A673 (cell line): Measurements from ENCODE around the gene CCL7. TPM values are rescaled to one million over a fixed set of nuclear protein-coding genes. Genes with fewer than 3 reads are reported as not detected.

Experiments
- Bru-seq: library from RNA; stranded (reverse); fragments of 400-500 nt; gene quantifications from one replicate; lab custom pipeline; 2021; lab: Mats Ljungman, UMichigan
- BruChase-seq, 2 experiments: library from RNA; stranded (reverse); fragments of 400-500 nt; gene quantifications; one replicate each; lab custom pipeline; 2021; lab: Mats Ljungman, UMichigan
- BruUV-seq: library from RNA; stranded (reverse); fragments of 400-500 nt; replicated peaks from 2 replicates; lab custom pipeline; 2021; lab: Mats Ljungman, UMichigan
- CTCF ChIA-PET: fragments of 300-600 bp; sonication (Branson Sonifier 250); formaldehyde crosslinking; loops from one replicate; lab custom pipeline; 2022; ENCODE audit warnings: antibody characterized with exemption; lab: Charles Lee
- POLR2A ChIA-PET: fragments of 300-600 bp; sonication (Branson Sonifier 250); formaldehyde crosslinking; loops from one replicate; lab custom pipeline; 2022; ENCODE audit warnings: antibody characterized with exemption; ENCODE audit not compliant: low non-redundant PET; lab: Charles Lee
- DNase-seq: peaks from one replicate; pipeline ENCODE4 v3.0.0-alpha.2; 2015; ENCODE audit warnings: low spot score
- H3K27ac ChIP-seq: fragments of 200-600 bp; sonication (generic); 2 replicates; pipeline ENCODE4 v1.5.1; 2016; ENCODE audit warnings: mixed run types, low read depth, mild to moderate bottlenecking, mixed read lengths, antibody characterized with exemption, low read length; ENCODE audit not compliant: poor library complexity, severe bottlenecking
- H3K27me3 ChIP-seq: fragments of 200-600 bp; sonication (generic); replicated peaks from 2 replicates; pipeline ENCODE4 v1.6.1; 2017; ENCODE audit warnings: mixed run types, low read depth, mild to moderate bottlenecking, mixed read lengths, antibody characterized with exemption, low read length; ENCODE audit not compliant: insufficient read depth, poor library complexity
- H3K36me3 ChIP-seq: fragments of 200-600 bp; sonication (generic); 2 replicates; pipeline ENCODE4 v1.6.1; 2016; ENCODE audit warnings: mixed run types, mild to moderate bottlenecking, mixed read lengths, antibody characterized with exemption, low read length; ENCODE audit not compliant: insufficient read depth, poor library complexity, severe bottlenecking
- H3K4me1 ChIP-seq: fragments of 200-600 bp; sonication (generic); 2 replicates; pipeline ENCODE4 v1.6.1; 2017; ENCODE audit warnings: mixed run types, mild to moderate bottlenecking, mixed read lengths, antibody characterized with exemption, low read length; ENCODE audit not compliant: insufficient read depth, poor library complexity, severe bottlenecking
- H3K4me3 ChIP-seq: fragments of 200-600 bp; sonication (generic); 2 replicates; pipeline ENCODE4 v1.5.1; 2016; ENCODE audit warnings: low read depth, mixed run types, mild to moderate bottlenecking, mixed read lengths, low read length; ENCODE audit not compliant: poor library complexity, severe bottlenecking
- H3K9me3 ChIP-seq: fragments of 200-600 bp; sonication (generic); 2 replicates; pipeline ENCODE4 v1.6.1; 2016; ENCODE audit warnings: mixed run types, low read depth, mild to moderate bottlenecking, mixed read lengths, antibody characterized with exemption, low read length; ENCODE audit not compliant: poor library complexity, severe bottlenecking
- EZH2 ChIP-seq: fragments of 200-600 bp; sonication (generic); IDR thresholded peaks from 2 replicates; pipeline ENCODE4 v1.6.1; 2017; ENCODE audit warnings: borderline replicate concordance, low read depth, mild to moderate bottlenecking, mixed read lengths, antibody characterized with exemption, low read length; ENCODE audit not compliant: poor library complexity, severe bottlenecking
- intact Hi-C: fragments of 100-400 bp; cut with micrococcal nuclease; formaldehyde crosslinking; loops from one replicate; pipeline ENCODE4 v1.10.0; 2022; ENCODE audit not compliant: unreplicated experiment
- long read RNA-seq: library from polyadenylated mRNA; stranded (forward); transcript quantifications from one replicate; pipeline ENCODE4 v2.0.0, GENCODE V29; 2022
- total RNA-seq: library from RNA; stranded (reverse); gene quantifications from 2 replicates; pipeline ENCODE4 v1.2.3, GENCODE V29; 2021
- TF ChIP-seq, protein P1 (sequence below): fragments of 300-800, 200-600 bp; sonication (generic); conservative IDR thresholded peaks from 2 replicates; pipeline ENCODE4 v1.5.1; 2017; ENCODE audit warnings: low read depth, mild to moderate bottlenecking, antibody characterized with exemption, low read length, moderate library complexity, mixed read lengths

CCL7 gene
- not detected in 2 replicates for total RNA-seq
- not detected for Bru-seq, nascent RNA
- BruChase-seq, experiment 1, labeled RNA remaining after a 2-hour chase, result not detected
- BruChase-seq, experiment 2, labeled RNA remaining after a 6-hour chase, result not detected
- long read RNA-seq, result 0 reads

DNA sequence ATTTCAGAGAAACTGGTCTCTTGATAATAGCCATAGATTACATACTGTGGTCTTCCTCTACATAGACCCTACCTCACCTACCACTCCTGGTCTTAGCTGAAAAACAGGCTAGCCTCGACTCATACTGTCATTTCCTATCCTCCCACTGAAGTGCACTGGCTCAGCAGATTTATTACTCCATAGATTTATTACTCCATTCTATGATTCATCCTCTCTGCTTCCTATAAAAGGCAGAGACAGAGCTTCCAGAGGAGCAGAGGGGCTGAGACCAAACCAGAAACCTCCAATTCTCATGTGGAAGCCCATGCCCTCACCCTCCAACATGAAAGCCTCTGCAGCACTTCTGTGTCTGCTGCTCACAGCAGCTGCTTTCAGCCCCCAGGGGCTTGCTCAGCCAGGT lies at the start of gene CCL7:
Gene CCL7, plus strand, starts transcription at position 253 of the 400 bp plus-strand sequence. Its CDS starts 70 bp downstream, at position 323.
- intact Hi-C loops, result no loop called here
- Histone ChIP-seq H3K4me1 (no peaks in the 10 kb centered on the region), H3K36me3 (no peaks in the 10 kb centered on the region), H3K27me3 (no peaks in the 10 kb centered on the region), H3K4me3 (no peak within 1 kb of the TSS), H3K27ac (no peak within 1 kb of the TSS), H3K9me3 (no peaks in the 10 kb centered on the region)
- no peak for DNase-seq
- ChIA-PET POLR2A (no interaction called here), CTCF (no interaction called here)
- no TSS peak for BruUV-seq
- TF ChIP-seq, protein P1, sequence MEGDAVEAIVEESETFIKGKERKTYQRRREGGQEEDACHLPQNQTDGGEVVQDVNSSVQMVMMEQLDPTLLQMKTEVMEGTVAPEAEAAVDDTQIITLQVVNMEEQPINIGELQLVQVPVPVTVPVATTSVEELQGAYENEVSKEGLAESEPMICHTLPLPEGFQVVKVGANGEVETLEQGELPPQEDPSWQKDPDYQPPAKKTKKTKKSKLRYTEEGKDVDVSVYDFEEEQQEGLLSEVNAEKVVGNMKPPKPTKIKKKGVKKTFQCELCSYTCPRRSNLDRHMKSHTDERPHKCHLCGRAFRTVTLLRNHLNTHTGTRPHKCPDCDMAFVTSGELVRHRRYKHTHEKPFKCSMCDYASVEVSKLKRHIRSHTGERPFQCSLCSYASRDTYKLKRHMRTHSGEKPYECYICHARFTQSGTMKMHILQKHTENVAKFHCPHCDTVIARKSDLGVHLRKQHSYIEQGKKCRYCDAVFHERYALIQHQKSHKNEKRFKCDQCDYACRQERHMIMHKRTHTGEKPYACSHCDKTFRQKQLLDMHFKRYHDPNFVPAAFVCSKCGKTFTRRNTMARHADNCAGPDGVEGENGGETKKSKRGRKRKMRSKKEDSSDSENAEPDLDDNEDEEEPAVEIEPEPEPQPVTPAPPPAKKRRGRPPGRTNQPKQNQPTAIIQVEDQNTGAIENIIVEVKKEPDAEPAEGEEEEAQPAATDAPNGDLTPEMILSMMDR, result no peak
- TF ChIP-seq EZH2, result no peak

DNA sequence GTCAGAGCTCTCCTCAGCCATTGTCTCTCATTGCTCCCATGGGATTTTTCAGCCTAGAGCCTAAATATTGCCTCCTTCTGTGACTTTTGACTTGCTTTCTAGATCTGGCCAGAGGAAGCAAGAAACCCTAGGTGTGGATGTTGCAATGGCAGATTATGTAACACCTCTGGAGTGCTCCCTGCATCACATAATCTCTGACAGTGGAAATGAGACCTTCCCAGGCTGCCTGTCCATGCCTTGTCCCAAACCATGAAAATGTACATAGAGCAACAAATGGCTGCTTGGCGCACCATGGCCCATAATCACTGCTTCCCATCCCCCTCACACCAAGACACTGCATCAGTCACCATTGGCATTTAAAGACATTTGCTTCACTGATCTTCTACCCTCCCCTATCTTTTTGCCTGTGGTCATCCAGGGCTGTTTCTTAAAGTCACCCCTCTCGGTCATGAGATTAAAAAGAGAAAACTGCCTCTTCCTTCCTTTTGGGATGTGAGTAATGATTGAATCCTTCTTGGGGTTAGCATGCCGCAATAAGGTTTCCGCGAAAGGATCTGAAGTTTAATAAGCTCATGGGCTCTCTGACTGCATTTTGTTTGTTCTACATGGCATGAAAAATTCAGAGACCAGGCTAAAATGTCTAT lies 49.1 kb upstream of the CCL7 start:
- Histone ChIP-seq H3K27ac (no peak overlapping the region), H3K27me3 (no peaks in the 10 kb centered on the region), H3K9me3 (no peaks in the 10 kb centered on the region), H3K4me3 (no peak overlapping the region), H3K4me1 (no peaks in the 10 kb centered on the region), H3K36me3 (no peaks in the 10 kb centered on the region)
- POLR2A ChIA-PET, result no interaction called here
- CTCF ChIA-PET, result no interaction called here
- intact Hi-C loops, result no loop called here
- no peak for DNase-seq
- no TSS peak for BruUV-seq
- TF ChIP-seq, protein P1, result no peak
- no peak for TF ChIP-seq EZH2

DNA sequence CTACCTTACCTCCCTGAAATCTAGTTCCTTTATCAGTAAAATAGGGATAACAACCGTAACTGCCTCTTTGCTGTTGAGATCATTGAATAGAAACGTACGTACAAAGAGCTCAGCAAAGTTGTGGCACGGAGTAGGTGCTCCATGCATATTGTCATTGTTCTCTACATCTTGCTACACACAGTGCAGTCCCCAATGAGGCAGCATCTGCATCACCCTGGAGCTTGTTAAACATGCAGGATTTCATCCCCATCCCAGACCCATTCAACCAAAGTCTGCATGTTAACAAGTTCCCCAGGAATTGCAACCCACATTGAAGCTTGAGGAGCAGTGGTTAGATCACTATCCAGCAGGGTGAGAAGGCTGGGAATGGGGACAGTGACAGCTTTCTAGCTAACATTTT lies 48.6 kb upstream of the CCL7 start:
- Histone ChIP-seq H3K4me1 (no peaks in the 10 kb centered on the region), H3K9me3 (no peaks in the 10 kb centered on the region), H3K36me3 (no peaks in the 10 kb centered on the region), H3K4me3 (no peak overlapping the region), H3K27me3 (no peaks in the 10 kb centered on the region), H3K27ac (no peak overlapping the region)
- POLR2A ChIA-PET, result no interaction called here
- intact Hi-C loops, result no loop called here
- DNase-seq, result no peak
- CTCF ChIA-PET, result no interaction called here
- TF ChIP-seq, protein P1, result no peak
- TF ChIP-seq EZH2, result no peak
- no TSS peak for BruUV-seq
